ENCODE measurements around the gene ST6GALNAC5. TPM values are rescaled to one million over a fixed set of nuclear protein-coding genes. Genes with fewer than 3 reads are reported as not detected.

ST6GALNAC5 gene
- total and polyA plus RNA-seq, 2 of the 13 experiments (the other 11 are each of a cell fraction or from before 2014, with no cell fraction given): not detected

DNA sequence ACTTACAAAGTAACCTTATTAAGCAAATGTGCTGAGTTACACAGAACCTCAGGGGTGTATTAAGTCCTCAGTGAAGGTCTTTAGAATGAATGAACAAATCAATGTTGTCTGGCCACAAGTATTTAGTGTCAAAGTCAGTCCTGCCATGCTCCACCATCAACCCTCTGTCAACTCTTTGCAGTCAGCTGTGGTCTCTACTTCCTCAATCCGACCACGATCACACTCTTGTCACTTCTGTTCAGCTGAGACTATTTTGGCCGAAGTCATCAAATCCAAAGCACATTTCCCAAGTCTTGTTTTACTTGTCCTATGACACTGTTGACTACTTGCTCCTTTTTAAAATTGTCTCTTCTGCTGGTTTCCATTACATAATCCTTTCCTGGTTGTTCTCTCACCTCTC lies 173.5 kb downstream of the ST6GALNAC5 start:
- TF ChIP-seq, protein P1, sequence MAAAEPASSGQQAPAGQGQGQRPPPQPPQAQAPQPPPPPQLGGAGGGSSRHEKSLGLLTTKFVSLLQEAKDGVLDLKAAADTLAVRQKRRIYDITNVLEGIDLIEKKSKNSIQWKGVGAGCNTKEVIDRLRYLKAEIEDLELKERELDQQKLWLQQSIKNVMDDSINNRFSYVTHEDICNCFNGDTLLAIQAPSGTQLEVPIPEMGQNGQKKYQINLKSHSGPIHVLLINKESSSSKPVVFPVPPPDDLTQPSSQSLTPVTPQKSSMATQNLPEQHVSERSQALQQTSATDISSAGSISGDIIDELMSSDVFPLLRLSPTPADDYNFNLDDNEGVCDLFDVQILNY (CRISPR knock-in tag; conservative IDR thresholded peaks at IDR 0.05): no peak
- TF ChIP-seq, protein P2, sequence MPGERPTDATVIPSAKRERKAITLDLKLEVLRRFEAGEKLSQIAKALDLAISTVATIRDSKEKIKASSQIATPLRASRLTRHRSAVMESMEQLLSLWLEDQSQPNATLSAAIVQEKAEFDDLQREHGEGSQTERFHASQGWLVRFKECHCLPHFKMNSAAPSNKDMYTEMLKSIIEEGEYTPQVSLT (CRISPR knock-in tag; IDR thresholded peaks at IDR 0.05; ENCODE audit: borderline replicate concordance, low read depth): no peak
- TF ChIP-seq ELF4 (CRISPR knock-in tag; IDR thresholded peaks at IDR 0.05; ENCODE audit: borderline replicate concordance) (no peak), TCF7 (IDR thresholded peaks at IDR 0.05; ENCODE audit: low read depth) (no peak), NCOA5 (CRISPR knock-in tag; IDR thresholded peaks at IDR 0.05) (no peak), HOXA7 (CRISPR knock-in tag; IDR thresholded peaks at IDR 0.05) (no peak), ZNF333 (CRISPR knock-in tag; IDR thresholded peaks at IDR 0.05; ENCODE audit: borderline replicate concordance) (no peak), STAT5B (CRISPR knock-in tag; IDR thresholded peaks at IDR 0.05) (no peak), NR2F1 (CRISPR knock-in tag; IDR thresholded peaks at IDR 0.05) (no peak)
- TF ChIP-seq, protein P3, sequence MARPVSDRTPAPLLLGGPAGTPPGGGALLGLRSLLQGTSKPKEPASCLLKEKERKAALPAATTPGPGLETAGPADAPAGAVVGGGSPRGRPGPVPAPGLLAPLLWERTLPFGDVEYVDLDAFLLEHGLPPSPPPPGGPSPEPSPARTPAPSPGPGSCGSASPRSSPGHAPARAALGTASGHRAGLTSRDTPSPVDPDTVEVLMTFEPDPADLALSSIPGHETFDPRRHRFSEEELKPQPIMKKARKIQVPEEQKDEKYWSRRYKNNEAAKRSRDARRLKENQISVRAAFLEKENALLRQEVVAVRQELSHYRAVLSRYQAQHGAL (CRISPR knock-in tag; IDR thresholded peaks at IDR 0.05; ENCODE audit: not compliant biosample characterization): no peak
- TF ChIP-seq, protein P4, sequence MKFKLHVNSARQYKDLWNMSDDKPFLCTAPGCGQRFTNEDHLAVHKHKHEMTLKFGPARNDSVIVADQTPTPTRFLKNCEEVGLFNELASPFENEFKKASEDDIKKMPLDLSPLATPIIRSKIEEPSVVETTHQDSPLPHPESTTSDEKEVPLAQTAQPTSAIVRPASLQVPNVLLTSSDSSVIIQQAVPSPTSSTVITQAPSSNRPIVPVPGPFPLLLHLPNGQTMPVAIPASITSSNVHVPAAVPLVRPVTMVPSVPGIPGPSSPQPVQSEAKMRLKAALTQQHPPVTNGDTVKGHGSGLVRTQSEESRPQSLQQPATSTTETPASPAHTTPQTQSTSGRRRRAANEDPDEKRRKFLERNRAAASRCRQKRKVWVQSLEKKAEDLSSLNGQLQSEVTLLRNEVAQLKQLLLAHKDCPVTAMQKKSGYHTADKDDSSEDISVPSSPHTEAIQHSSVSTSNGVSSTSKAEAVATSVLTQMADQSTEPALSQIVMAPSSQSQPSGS (CRISPR knock-in tag; IDR thresholded peaks at IDR 0.05): no peak
- TF ChIP-seq, protein P5, sequence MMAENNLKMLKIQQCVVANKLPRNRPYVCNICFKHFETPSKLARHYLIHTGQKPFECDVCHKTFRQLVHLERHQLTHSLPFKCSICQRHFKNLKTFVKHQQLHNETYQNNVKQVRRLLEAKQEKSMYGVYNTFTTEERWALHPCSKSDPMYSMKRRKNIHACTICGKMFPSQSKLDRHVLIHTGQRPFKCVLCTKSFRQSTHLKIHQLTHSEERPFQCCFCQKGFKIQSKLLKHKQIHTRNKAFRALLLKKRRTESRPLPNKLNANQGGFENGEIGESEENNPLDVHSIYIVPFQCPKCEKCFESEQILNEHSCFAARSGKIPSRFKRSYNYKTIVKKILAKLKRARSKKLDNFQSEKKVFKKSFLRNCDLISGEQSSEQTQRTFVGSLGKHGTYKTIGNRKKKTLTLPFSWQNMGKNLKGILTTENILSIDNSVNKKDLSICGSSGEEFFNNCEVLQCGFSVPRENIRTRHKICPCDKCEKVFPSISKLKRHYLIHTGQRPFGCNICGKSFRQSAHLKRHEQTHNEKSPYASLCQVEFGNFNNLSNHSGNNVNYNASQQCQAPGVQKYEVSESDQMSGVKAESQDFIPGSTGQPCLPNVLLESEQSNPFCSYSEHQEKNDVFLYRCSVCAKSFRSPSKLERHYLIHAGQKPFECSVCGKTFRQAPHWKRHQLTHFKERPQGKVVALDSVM (CRISPR knock-in tag; IDR thresholded peaks at IDR 0.05): no peak
- TF ChIP-seq, protein P6, sequence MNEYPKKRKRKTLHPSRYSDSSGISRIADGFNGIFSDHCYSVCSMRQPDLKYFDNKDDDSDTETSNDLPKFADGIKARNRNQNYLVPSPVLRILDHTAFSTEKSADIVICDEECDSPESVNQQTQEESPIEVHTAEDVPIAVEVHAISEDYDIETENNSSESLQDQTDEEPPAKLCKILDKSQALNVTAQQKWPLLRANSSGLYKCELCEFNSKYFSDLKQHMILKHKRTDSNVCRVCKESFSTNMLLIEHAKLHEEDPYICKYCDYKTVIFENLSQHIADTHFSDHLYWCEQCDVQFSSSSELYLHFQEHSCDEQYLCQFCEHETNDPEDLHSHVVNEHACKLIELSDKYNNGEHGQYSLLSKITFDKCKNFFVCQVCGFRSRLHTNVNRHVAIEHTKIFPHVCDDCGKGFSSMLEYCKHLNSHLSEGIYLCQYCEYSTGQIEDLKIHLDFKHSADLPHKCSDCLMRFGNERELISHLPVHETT (CRISPR knock-in tag; conservative IDR thresholded peaks at IDR 0.05): no peak
- in situ Hi-C loops (cut with HindIII; ENCODE audit: extremely low pct_ligation_motif_present, low pct_unique_long_range_greater_than_20kb): no loop called here
- WGBS (ENCODE audit: low lambda C conversion rate): 1% methylated on average over 3 of the region's 3 CpGs

More for the DNA sequence above, 173.5 kb downstream of the ST6GALNAC5 start:
- Histone ChIP-seq H4K20me1 (ENCODE audit: insufficient read depth, low read length) (no peaks in the 10 kb centered on the region; the same call in 1 of the 2 replicates), H3K27ac (ENCODE audit: extremely low read length, insufficient read depth, low read length) (no peak overlapping the region), H3K4me3 (replicated peaks in 1 of 3; ENCODE audit: insufficient read depth in 1 of 3, low read depth in 2 of 3, low read length in 3 of 3) (no peak overlapping the region), H2AFZ (ENCODE audit: low read length) (no peak overlapping the region), H3K36me3 (replicated peaks in 1 of 2; ENCODE audit: control insufficient read depth in 1 of 2, insufficient read depth in 2 of 2, low read length in 2 of 2) (no peaks in the 10 kb centered on the region), H3K9ac (ENCODE audit: insufficient read depth, low read depth, low read length) (no peak overlapping the region), H3K4me1 (ENCODE audit: insufficient read depth, low read length) (no peaks in the 10 kb centered on the region), H3K9me3 (ENCODE audit: low read length) (no peaks in the 10 kb centered on the region), H3K79me2 (ENCODE audit: insufficient read depth, low read length) (no peaks in the 10 kb centered on the region), H3K27me3 (ENCODE audit: control insufficient read depth in 1 of 2, insufficient read depth in 2 of 2, low read length in 2 of 2) (no peaks in the 10 kb centered on the region), H3K4me2 (ENCODE audit: low read depth, low read length) (no peak overlapping the region)
- intact Hi-C loops (cut with micrococcal nuclease; ENCODE audit: unreplicated experiment): no loop called here
- no TSS peak for BruUV-seq (replicated peaks)
- DNase-seq (ENCODE audit: low spot score): no peak
- no peak for FAIRE-seq
- CTCF ChIA-PET (ENCODE audit: low intra/inter-chr PET ratio, low total read pairs): no interaction called here
- ATAC-seq: no peak
- POLR2A ChIA-PET: no interaction called here

Measured in HepG2 (cell line).